GM21423 (cell line): ENCODE results near the gene C1orf210.

ENCODE experiments used
- ATAC-seq: cut with Tn5 transposase; IDR thresholded peaks from one replicate; pipeline ENCODE4 v1.9.1; 2021; ENCODE audit warnings: mild to moderate bottlenecking, moderate library complexity; ENCODE audit not compliant: unreplicated experiment

Gene C1orf210

GRCh38 chr1:43285269-43285990 lies at the start of gene C1orf210:
Gene C1orf210 (minus strand): TSS chr1:43285581. CDS start chr1:43283270, 2,311 bp downstream.
- no peak for ATAC-seq

- ATAC-seq = no peak
Observed at GRCh38 chr1:43334453-43335205, 49.2 kb upstream of the C1orf210 start.

- ATAC-seq = no peak
Observed at GRCh38 chr1:43331688-43332087, 46.3 kb upstream of the C1orf210 start.

- ATAC-seq = no peak
Observed at GRCh38 chr1:43329995-43330751, 44.8 kb upstream of the C1orf210 start.

- no peak for ATAC-seq
Observed at GRCh38 chr1:43327549-43328292, 42.3 kb upstream of the C1orf210 start.

GRCh38 chr1:43325381-43325780 lies 40.0 kb upstream of the C1orf210 start:
- no peak for ATAC-seq

GRCh38 chr1:43324810-43325209 lies 39.4 kb upstream of the C1orf210 start:
- no peak for ATAC-seq

GRCh38 chr1:43322506-43322905 lies 37.1 kb upstream of the C1orf210 start:
- ATAC-seq = no peak

GRCh38 chr1:43321331-43321891 lies 36.0 kb upstream of the C1orf210 start:
- no peak for ATAC-seq

GRCh38 chr1:43319766-43320165 lies 34.4 kb upstream of the C1orf210 start:
- ATAC-seq = no peak

- no peak for ATAC-seq
Observed at GRCh38 chr1:43319288-43319687, 33.9 kb upstream of the C1orf210 start.

GRCh38 chr1:43318831-43319230 lies 33.5 kb upstream of the C1orf210 start:
- ATAC-seq = no peak

GRCh38 chr1:43317817-43318471 lies 32.6 kb upstream of the C1orf210 start:
- ATAC-seq = no peak

- ATAC-seq = no peak
Observed at GRCh38 chr1:43316738-43317520, 31.5 kb upstream of the C1orf210 start.

- no peak for ATAC-seq
Observed at GRCh38 chr1:43315963-43316737, 30.8 kb upstream of the C1orf210 start.

GRCh38 chr1:43315481-43315880 lies 30.1 kb upstream of the C1orf210 start:
- ATAC-seq = no peak

- ATAC-seq = no peak
Observed at GRCh38 chr1:43314233-43314632, 28.9 kb upstream of the C1orf210 start.

GRCh38 chr1:43313771-43314170 lies 28.4 kb upstream of the C1orf210 start:
- no peak for ATAC-seq
